Gastroesophageal sphincter (tissue), 3 donors: ENCODE results near the gene SLC24A3.

ENCODE experiments used
- CTCF ChIP-seq, 4 experiments: fragments of 200-600 bp in 2 of 4; fragments of 450-650 bp in 2 of 4; sonication (generic) in 1 of 4; IDR thresholded peaks; one replicate each; pipeline ENCODE4 v1.5.1; 2017 to 2019; ENCODE audit warnings: antibody characterized with exemption in 4 of 4, mild to moderate bottlenecking in 2 of 4, moderate library complexity in 2 of 4
- EP300 ChIP-seq: sonication (generic); formaldehyde crosslinking; IDR thresholded peaks from one replicate; pipeline ENCODE4 v1.6.1; 2017; ENCODE audit warnings: antibody characterized with exemption, mild to moderate bottlenecking
- POLR2A ChIP-seq, 2 donors: fragments of 450-650 bp; IDR thresholded peaks; one replicate each; pipeline ENCODE4 v1.6.1; 2017; ENCODE audit warnings: antibody characterized with exemption in 2 of 2, mild to moderate bottlenecking in 2 of 2, moderate library complexity in 1 of 2
- POLR2AphosphoS5 ChIP-seq: sonication (generic); formaldehyde crosslinking; IDR thresholded peaks from one replicate; pipeline ENCODE4 v1.6.1; 2017; ENCODE audit warnings: antibody characterized with exemption

- TF ChIP-seq CTCF (IDR thresholded peaks at IDR 0.05) (no peak), POLR2AphosphoS5 (no peak), POLR2A (IDR thresholded peaks at IDR 0.05) (no peak), EP300 (no peak)
Observed at GRCh38 chr20:19335916-19336315, 123.5 kb downstream of the SLC24A3 start.
